CD4-positive, alpha-beta T cell treated with Interleukin-12 subunit alpha and Interleukin-12 subunit beta, for 1 hour (primary cell): ENCODE measurements around the gene RTN1.
"Not testable (repeated sequence)": the region's sequence is repeated elsewhere in the genome, so short reads cannot be mapped to it uniquely, and the experiment has no call there.

ENCODE experiments used
- DNase-seq: peaks from one replicate; pipeline ENCODE4 v3.0.0-alpha.2; 2020

RTN1 gene

GRCh38 chr14:59695198-59695597 lies 175.4 kb downstream of the RTN1 start:
- DNase-seq: no peak

GRCh38 chr14:59691266-59691665 lies 179.3 kb downstream of the RTN1 start:
- no peak for DNase-seq

- no peak for DNase-seq
Measured at GRCh38 chr14:59690426-59690825, 180.2 kb downstream of the RTN1 start.

GRCh38 chr14:59688224-59689170 lies 182.1 kb downstream of the RTN1 start:
- DNase-seq: no peak

GRCh38 chr14:59687663-59688062 lies 182.9 kb downstream of the RTN1 start:
- no peak for DNase-seq

- DNase-seq: no peak
Measured at GRCh38 chr14:59679872-59680271, 190.7 kb downstream of the RTN1 start.

- no peak for DNase-seq
Measured at GRCh38 chr14:59678352-59678751, 192.2 kb downstream of the RTN1 start.

- DNase-seq: no peak
Measured at GRCh38 chr14:59677771-59678231, 192.8 kb downstream of the RTN1 start.

GRCh38 chr14:59675394-59675793 lies 195.2 kb downstream of the RTN1 start:
- no peak for DNase-seq

GRCh38 chr14:59664741-59665140 lies 205.8 kb downstream of the RTN1 start:
- no peak for DNase-seq

- DNase-seq: no peak
Measured at GRCh38 chr14:59657769-59658168, 212.8 kb downstream of the RTN1 start.

GRCh38 chr14:59656473-59656872 lies 214.1 kb downstream of the RTN1 start:
- no peak for DNase-seq

GRCh38 chr14:59654131-59654530 lies 216.4 kb downstream of the RTN1 start:
- DNase-seq: not testable (repeated sequence)

- not testable (repeated sequence) for DNase-seq
Measured at GRCh38 chr14:59646832-59647231, 223.7 kb downstream of the RTN1 start.

- no peak for DNase-seq
Measured at GRCh38 chr14:59638885-59639284, 231.7 kb downstream of the RTN1 start.

GRCh38 chr14:59634617-59635016 lies 236.0 kb downstream of the RTN1 start:
- no peak for DNase-seq

GRCh38 chr14:59633486-59633885 lies 237.1 kb downstream of the RTN1 start:
- DNase-seq: no peak

GRCh38 chr14:59632381-59632780 lies 238.2 kb downstream of the RTN1 start:
- DNase-seq: peak; percentile 9

- no peak for DNase-seq
Measured at GRCh38 chr14:59631237-59631636, 239.3 kb downstream of the RTN1 start.

- no peak for DNase-seq
Measured at GRCh38 chr14:59630288-59630963, 240.2 kb downstream of the RTN1 start.

- no peak for DNase-seq
Measured at GRCh38 chr14:59629444-59630287, 240.9 kb downstream of the RTN1 start.

GRCh38 chr14:59627011-59627520 lies 243.5 kb downstream of the RTN1 start:
- DNase-seq: no peak

- DNase-seq: no peak
Measured at GRCh38 chr14:59622631-59623030, 247.9 kb downstream of the RTN1 start.
